Left ventricle myocardium inferior (tissue), 1 donor: ENCODE data around the gene C19orf73. TPM values are rescaled to one million over a fixed set of nuclear protein-coding genes. Genes with fewer than 3 reads are reported as not detected.

Experiments
- DNase-seq: peaks from one replicate; pipeline ENCODE4 v3.0.0-alpha.2; 2020
- H3K27ac ChIP-seq: fragments of 200-600 bp; replicated peaks from 2 replicates; pipeline ENCODE4 v1.8.0; 2021
- H3K27me3 ChIP-seq: fragments of 200-600 bp; 2 replicates; pipeline ENCODE4 v1.8.0; 2021; ENCODE audit warnings: low read depth
- H3K36me3 ChIP-seq: fragments of 200-600 bp; 2 replicates; pipeline ENCODE4 v1.8.0; 2021
- H3K4me1 ChIP-seq: fragments of 200-600 bp; 2 replicates; pipeline ENCODE4 v1.8.0; 2021
- H3K4me3 ChIP-seq: fragments of 200-600 bp; 2 replicates; pipeline ENCODE4 v1.8.0; 2021; ENCODE audit warnings: mild to moderate bottlenecking, moderate library complexity
- H3K9me3 ChIP-seq: fragments of 200-600 bp; replicated peaks from 2 replicates; pipeline ENCODE4 v1.8.0; 2021
- CTCF ChIP-seq: fragments of 200-600 bp; IDR thresholded peaks from 2 replicates; pipeline ENCODE4 v1.8.0; 2021; ENCODE audit warnings: antibody characterized with exemption, mild to moderate bottlenecking, borderline replicate concordance
- intact Hi-C: fragments of 100-400 bp; cut with micrococcal nuclease; formaldehyde crosslinking; loops from one replicate; pipeline ENCODE4 v1.11.0; 2022
- total RNA-seq: library from RNA; stranded (reverse); fragmentation: NEBNext Ultra II Directional; extraction: Animal tissue kit (Norgen Biotek cat#: 25700); gene quantifications from one replicate; pipeline ENCODE4 v1.2.1, GENCODE V29; 2021
- donor health status: DM: no; HTN: yes; CAD: no; lungs with severe emphysema.

Gene C19orf73
- total RNA-seq, 1 donor from 2014 or later, result 1.6 TPM

DNA sequence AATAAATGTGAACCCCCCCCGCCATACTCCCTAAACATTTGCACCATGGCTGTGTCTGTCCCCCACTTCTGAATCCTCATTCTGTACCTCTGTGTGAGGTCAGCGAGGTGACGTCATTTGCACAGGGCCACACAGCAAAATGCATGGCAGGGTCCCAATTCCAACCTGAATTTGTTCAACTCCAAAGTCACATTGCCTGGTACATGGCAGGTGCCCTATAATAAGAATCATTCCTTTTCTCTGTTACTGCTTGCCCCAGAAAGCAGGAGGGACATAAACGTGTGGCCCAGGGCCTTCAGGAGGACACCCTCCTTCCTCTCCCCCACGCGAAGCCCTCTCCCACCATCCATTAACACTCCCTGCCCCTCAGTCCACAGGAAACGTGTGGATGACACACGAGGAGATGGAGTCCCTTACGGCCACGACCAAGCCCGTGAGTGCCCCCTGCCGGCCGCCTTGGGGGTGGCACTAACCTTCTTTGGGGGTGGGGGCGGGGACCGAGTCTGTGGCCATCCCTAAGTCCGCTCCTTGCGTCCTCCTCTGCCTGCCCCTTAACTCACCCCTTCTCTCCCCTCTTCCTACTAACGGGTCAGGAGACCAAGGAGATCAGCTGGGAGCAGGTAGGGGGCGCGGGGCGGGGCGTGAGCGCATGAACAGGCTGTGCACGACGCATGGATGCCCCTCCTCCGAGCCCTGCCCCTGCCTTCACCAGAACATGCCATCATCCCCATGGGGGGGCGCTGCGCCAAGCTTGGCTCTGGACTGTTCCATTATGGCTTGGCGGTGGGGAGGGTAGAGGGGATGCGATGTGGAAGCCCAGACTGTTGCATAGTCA lies 26.8 kb upstream of the C19orf73 start:
- peak; percentile 84 for DNase-seq
- peak overlapping the region; percentile 25 for H3K27ac ChIP-seq
- no peaks in the 10 kb centered on the region for H3K36me3 ChIP-seq
- H3K4me1 ChIP-seq, result peaks cover 64% of the 10 kb centered on the region
- no peaks in the 10 kb centered on the region for H3K27me3 ChIP-seq
- peak overlapping the region; percentile 46 for H3K4me3 ChIP-seq
- TF ChIP-seq CTCF, result peak; percentile 92
- intact Hi-C loops, result no loop called here
- no peaks in the 10 kb centered on the region for H3K9me3 ChIP-seq

- peak; percentile 92 for DNase-seq
- H3K4me1 ChIP-seq, result peaks cover 37% of the 10 kb centered on the region
- H3K27me3 ChIP-seq, result no peaks in the 10 kb centered on the region
- peak overlapping the region; percentile 31 for H3K27ac ChIP-seq
- H3K36me3 ChIP-seq, result no peaks in the 10 kb centered on the region
- H3K9me3 ChIP-seq, result no peaks in the 10 kb centered on the region
- no peak for TF ChIP-seq CTCF
- intact Hi-C loops, result no loop called here
- peak overlapping the region; percentile 70 for H3K4me3 ChIP-seq
Measured at GRCh38 chr19:49142866-49143335, 24.0 kb upstream of the C19orf73 start.

- Histone ChIP-seq H3K4me1 (peaks cover 29% of the 10 kb centered on the region), H3K27ac (no peak overlapping the region), H3K4me3 (no peak overlapping the region), H3K9me3 (no peaks in the 10 kb centered on the region), H3K36me3 (no peaks in the 10 kb centered on the region), H3K27me3 (no peaks in the 10 kb centered on the region)
- DNase-seq, result no peak
- no peak for TF ChIP-seq CTCF
- intact Hi-C loops, result no loop called here
Measured at GRCh38 chr19:49141352-49141751, 22.4 kb upstream of the C19orf73 start.

- intact Hi-C loops, result no loop called here
Measured at GRCh38 chr19:49140951-49141350, 22.0 kb upstream of the C19orf73 start.

GRCh38 chr19:49136771-49137171 lies 17.8 kb upstream of the C19orf73 start:
- Histone ChIP-seq H3K36me3 (no peaks in the 10 kb centered on the region), H3K27ac (peak overlapping the region; percentile 82), H3K4me3 (peak overlapping the region; percentile 21), H3K27me3 (no peaks in the 10 kb centered on the region), H3K9me3 (no peaks in the 10 kb centered on the region), H3K4me1 (peaks cover 22% of the 10 kb centered on the region)
- intact Hi-C loops, result no loop called here
- TF ChIP-seq CTCF, result no peak
- peak; percentile 85 for DNase-seq

More at GRCh38 chr19:49140951-49141350, 22.0 kb upstream of the C19orf73 start:
- Histone ChIP-seq H3K36me3 (no peaks in the 10 kb centered on the region), H3K9me3 (no peaks in the 10 kb centered on the region), H3K27ac (no peak overlapping the region), H3K4me1 (peaks cover 29% of the 10 kb centered on the region), H3K27me3 (no peaks in the 10 kb centered on the region), H3K4me3 (no peak overlapping the region)
- no peak for DNase-seq
- no peak for TF ChIP-seq CTCF
